Measurements from ENCODE around the gene MZT2B. TPM values are rescaled to one million over a fixed set of nuclear protein-coding genes. Genes with fewer than 3 reads are reported as not detected.
"Not testable (repeated sequence)": the region's sequence is repeated elsewhere in the genome, so short reads cannot be mapped to it uniquely, and the experiment has no call there.

MZT2B gene
- polyA plus RNA-seq, 1 donor from 2014 or later = 257 TPM

DNA sequence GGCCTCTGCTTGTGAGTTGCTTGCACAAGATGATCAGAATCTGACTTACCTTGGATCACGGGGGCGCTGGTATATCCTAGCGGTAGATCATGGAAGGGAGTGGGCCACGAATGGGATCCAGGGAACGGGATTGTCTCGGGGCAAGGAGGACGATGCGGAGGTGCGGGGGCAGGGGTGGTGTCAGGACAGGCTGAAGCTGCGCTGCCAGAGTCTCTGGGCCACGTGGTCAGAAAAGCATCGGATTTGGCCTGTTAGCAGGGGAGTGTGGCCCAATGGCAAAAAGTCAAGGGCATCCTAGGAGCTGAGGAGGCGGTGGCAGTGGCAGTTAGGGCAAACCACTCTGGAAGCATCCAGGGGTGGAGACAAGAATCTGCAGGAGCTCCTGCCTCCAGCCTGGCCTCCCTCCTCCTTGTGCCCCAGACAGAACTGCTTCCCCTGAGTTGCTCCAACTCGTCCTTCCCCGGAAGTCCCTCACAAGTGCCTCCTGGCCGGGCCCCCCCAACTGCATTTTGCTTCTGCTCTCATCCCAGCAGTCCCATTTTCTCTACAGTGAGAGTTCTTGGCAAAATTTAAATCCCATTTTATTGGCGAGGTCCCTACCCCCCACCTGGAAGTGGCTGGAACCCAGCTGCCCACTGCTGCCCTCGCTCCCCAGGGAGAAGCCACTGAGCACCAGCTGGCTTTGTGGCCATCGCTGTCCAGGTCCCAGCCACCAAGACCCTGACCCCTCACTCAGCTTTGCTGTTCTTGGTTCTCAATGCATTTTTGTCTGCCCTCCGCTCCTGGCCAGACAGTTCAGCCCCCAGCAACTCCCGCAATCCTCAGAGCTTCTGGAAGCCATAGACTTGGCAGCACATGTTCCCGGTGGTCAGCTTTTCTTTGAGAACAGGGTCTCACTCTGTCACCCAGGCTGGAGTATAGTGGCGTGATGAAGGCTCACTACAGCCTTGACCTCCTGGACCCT, 31.6 kb upstream of the MZT2B start:
- H3K27ac ChIP-seq (ENCODE audit: low read length) = no peak overlapping the region
- no peaks in the 10 kb centered on the region for H3K36me3 ChIP-seq (ENCODE audit: insufficient read depth, low read length)
- H4K20me1 ChIP-seq (ENCODE audit: insufficient read depth) = no peaks in the 10 kb centered on the region
- no peaks in the 10 kb centered on the region for H3F3A ChIP-seq (ENCODE audit: insufficient read depth, low read length, poor library complexity, severe bottlenecking)
- no peaks in the 10 kb centered on the region for H3K9me2 ChIP-seq (ENCODE audit: insufficient read depth, low read length)
- H3K9ac ChIP-seq (ENCODE audit: low read length) = no peak overlapping the region
- no peak overlapping the region for H3K4me2 ChIP-seq (ENCODE audit: low read length)
- no peaks in the 10 kb centered on the region for H3K27me3 ChIP-seq (ENCODE audit: insufficient read depth, low read depth, low read length)
- no peak for TF ChIP-seq TAF1 (IDR thresholded peaks at IDR 0.05; ENCODE audit: low read depth)
- TF ChIP-seq EP300 (conservative IDR thresholded peaks at IDR 0.05; ENCODE audit: poor library complexity, severe bottlenecking) = no peak
- no peak for TF ChIP-seq SMC3 (conservative IDR thresholded peaks at IDR 0.05; ENCODE audit: poor library complexity)
- no peak for TF ChIP-seq MXI1 (conservative IDR thresholded peaks at IDR 0.05; ENCODE audit: poor library complexity, severe bottlenecking)
- TF ChIP-seq, protein P1, sequence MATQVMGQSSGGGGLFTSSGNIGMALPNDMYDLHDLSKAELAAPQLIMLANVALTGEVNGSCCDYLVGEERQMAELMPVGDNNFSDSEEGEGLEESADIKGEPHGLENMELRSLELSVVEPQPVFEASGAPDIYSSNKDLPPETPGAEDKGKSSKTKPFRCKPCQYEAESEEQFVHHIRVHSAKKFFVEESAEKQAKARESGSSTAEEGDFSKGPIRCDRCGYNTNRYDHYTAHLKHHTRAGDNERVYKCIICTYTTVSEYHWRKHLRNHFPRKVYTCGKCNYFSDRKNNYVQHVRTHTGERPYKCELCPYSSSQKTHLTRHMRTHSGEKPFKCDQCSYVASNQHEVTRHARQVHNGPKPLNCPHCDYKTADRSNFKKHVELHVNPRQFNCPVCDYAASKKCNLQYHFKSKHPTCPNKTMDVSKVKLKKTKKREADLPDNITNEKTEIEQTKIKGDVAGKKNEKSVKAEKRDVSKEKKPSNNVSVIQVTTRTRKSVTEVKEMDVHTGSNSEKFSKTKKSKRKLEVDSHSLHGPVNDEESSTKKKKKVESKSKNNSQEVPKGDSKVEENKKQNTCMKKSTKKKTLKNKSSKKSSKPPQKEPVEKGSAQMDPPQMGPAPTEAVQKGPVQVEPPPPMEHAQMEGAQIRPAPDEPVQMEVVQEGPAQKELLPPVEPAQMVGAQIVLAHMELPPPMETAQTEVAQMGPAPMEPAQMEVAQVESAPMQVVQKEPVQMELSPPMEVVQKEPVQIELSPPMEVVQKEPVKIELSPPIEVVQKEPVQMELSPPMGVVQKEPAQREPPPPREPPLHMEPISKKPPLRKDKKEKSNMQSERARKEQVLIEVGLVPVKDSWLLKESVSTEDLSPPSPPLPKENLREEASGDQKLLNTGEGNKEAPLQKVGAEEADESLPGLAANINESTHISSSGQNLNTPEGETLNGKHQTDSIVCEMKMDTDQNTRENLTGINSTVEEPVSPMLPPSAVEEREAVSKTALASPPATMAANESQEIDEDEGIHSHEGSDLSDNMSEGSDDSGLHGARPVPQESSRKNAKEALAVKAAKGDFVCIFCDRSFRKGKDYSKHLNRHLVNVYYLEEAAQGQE (IDR thresholded peaks at IDR 0.05; ENCODE audit: borderline replicate concordance) = no peak
- no peak for TF ChIP-seq CTCF (IDR thresholded peaks at IDR 0.05; ENCODE audit: poor library complexity, severe bottlenecking)
- TF ChIP-seq RAD21 (conservative IDR thresholded peaks at IDR 0.05) = no peak
- no peak for TF ChIP-seq POLR2AphosphoS5 (IDR thresholded peaks at IDR 0.05)
- TF ChIP-seq EZH2 (IDR thresholded peaks at IDR 0.05; ENCODE audit: borderline replicate concordance, insufficient read depth, low read length, poor library complexity, severe bottlenecking) = no peak
- H3K9me3 ChIP-seq (ENCODE audit: low read length) = no peaks in the 10 kb centered on the region
- no peaks in the 10 kb centered on the region for H3K79me2 ChIP-seq (replicated peaks; ENCODE audit: insufficient read depth, low read length)
- H3K4me3 ChIP-seq (ENCODE audit: low read length) = no peak overlapping the region
- no peak overlapping the region for H2AFZ ChIP-seq (ENCODE audit: low read depth, low read length)

GRCh38 chr2:130151145-130151512, 30.9 kb upstream of the MZT2B start:
- H4K20me1 ChIP-seq (ENCODE audit: insufficient read depth); H3K9ac ChIP-seq (ENCODE audit: low read length); H2AFZ ChIP-seq (ENCODE audit: low read depth, low read length); H3K27me3 ChIP-seq (ENCODE audit: insufficient read depth, low read depth, low read length); H3K4me3 ChIP-seq (ENCODE audit: low read length); H3K9me2 ChIP-seq (ENCODE audit: insufficient read depth, low read length); H3F3A ChIP-seq (ENCODE audit: insufficient read depth, low read length, poor library complexity, severe bottlenecking); H3K27ac ChIP-seq (ENCODE audit: low read length); H3K4me2 ChIP-seq (ENCODE audit: low read length); H3K36me3 ChIP-seq (ENCODE audit: insufficient read depth, low read length); H3K79me2 ChIP-seq (replicated peaks; ENCODE audit: insufficient read depth, low read length); H3K9me3 ChIP-seq (ENCODE audit: low read length): not testable (repeated sequence)

DNA sequence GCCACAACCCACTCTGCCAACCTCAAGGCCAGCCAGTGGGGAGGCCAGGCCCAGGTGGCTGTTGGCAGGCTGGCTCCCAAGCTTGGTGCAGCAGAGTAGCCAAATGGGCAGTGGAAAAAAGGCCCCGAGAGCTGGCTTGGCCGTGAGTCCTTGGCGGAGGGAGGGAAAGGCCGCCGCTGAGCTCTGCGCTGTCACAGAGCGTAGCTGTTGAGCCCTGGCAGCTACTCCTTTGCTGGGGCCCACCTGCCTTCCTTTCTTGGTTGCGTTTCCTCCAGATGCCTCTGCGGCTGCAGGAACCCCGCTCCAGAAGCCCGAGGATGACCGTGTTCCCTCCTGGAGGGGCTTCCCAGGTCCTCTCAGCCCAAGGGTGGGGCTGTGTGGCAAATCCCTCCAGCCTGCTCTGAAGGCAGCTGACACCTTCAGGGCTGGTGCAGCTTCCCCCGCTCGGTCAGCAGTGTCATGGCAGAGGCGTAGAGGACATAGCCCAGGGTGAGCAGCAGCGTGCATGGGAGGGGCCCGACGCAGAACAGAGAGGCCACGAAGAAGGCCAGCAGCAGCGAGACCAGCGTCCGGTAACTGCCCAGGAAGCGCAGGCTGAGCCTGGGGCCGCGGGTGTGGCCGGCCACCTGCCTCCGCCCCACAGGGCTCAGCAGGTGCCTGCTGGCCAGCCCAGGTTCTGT, 29.8 kb upstream of the MZT2B start:
- H3K9me2 ChIP-seq (ENCODE audit: insufficient read depth, low read length); H3K4me2 ChIP-seq (ENCODE audit: low read length); H4K20me1 ChIP-seq (ENCODE audit: insufficient read depth); H3K4me3 ChIP-seq (ENCODE audit: low read length); H2AFZ ChIP-seq (ENCODE audit: low read depth, low read length); H3K9me3 ChIP-seq (ENCODE audit: low read length); H3F3A ChIP-seq (ENCODE audit: insufficient read depth, low read length, poor library complexity, severe bottlenecking); H3K9ac ChIP-seq (ENCODE audit: low read length); H3K36me3 ChIP-seq (ENCODE audit: insufficient read depth, low read length); H3K27ac ChIP-seq (ENCODE audit: low read length); H3K79me2 ChIP-seq (replicated peaks; ENCODE audit: insufficient read depth, low read length); H3K27me3 ChIP-seq (ENCODE audit: insufficient read depth, low read depth, low read length): not testable (repeated sequence)
